Stromal cell of bone marrow (primary cell): Measurements from ENCODE around the gene SPTBN1.

Source experiments
- DNase-seq: peaks from one replicate; pipeline ENCODE4 v3.0.0-alpha.2; 2012; ENCODE audit warnings: low read depth

Gene SPTBN1

GRCh38 chr2:54556621-54557121 lies 100.5 kb downstream of the SPTBN1 start:
- DNase-seq: no peak

- no peak for DNase-seq
Measured at GRCh38 chr2:54557211-54557600, 101.1 kb downstream of the SPTBN1 start.

GRCh38 chr2:54557601-54558187 lies 101.6 kb downstream of the SPTBN1 start:
- DNase-seq: no peak

- DNase-seq: no peak
Measured at GRCh38 chr2:54558188-54559005, 102.3 kb downstream of the SPTBN1 start.

GRCh38 chr2:54559006-54559445 lies 102.9 kb downstream of the SPTBN1 start:
- DNase-seq: no peak

GRCh38 chr2:54559593-54560145 lies 103.5 kb downstream of the SPTBN1 start:
- no peak for DNase-seq

GRCh38 chr2:54560146-54560881 lies 104.2 kb downstream of the SPTBN1 start:
- DNase-seq: no peak

GRCh38 chr2:54561010-54561409 lies 104.9 kb downstream of the SPTBN1 start:
- no peak for DNase-seq

- no peak for DNase-seq
Measured at GRCh38 chr2:54564439-54564838, 108.3 kb downstream of the SPTBN1 start.

GRCh38 chr2:54565551-54565950 lies 109.4 kb downstream of the SPTBN1 start:
- no peak for DNase-seq

- DNase-seq: no peak
Measured at GRCh38 chr2:54566896-54567295, 110.8 kb downstream of the SPTBN1 start.

- DNase-seq: no peak
Measured at GRCh38 chr2:54568876-54569321, 112.8 kb downstream of the SPTBN1 start.

- no peak for DNase-seq
Measured at GRCh38 chr2:54569745-54570301, 113.7 kb downstream of the SPTBN1 start.

GRCh38 chr2:54570321-54570855 lies 114.3 kb downstream of the SPTBN1 start:
- no peak for DNase-seq

- peak; percentile 79 for DNase-seq
Measured at GRCh38 chr2:54570925-54571694, 115.0 kb downstream of the SPTBN1 start.

- DNase-seq: no peak
Measured at GRCh38 chr2:54572262-54572635, 116.1 kb downstream of the SPTBN1 start.

- DNase-seq: no peak
Measured at GRCh38 chr2:54572636-54573536, 116.8 kb downstream of the SPTBN1 start.

GRCh38 chr2:54573537-54573919 lies 117.4 kb downstream of the SPTBN1 start:
- DNase-seq: no peak

- no peak for DNase-seq
Measured at GRCh38 chr2:54574107-54574859, 118.2 kb downstream of the SPTBN1 start.
